CD1c-positive myeloid dendritic cell (primary cell): ENCODE measurements around the gene SKP2.

Experiments used
- DNase-seq: peaks from one replicate; pipeline ENCODE4 v3.0.0-alpha.2; 2016; ENCODE audit errors: extremely low spot score

SKP2 gene

GRCh38 chr5:36200513-36200912, 48.6 kb downstream of the SKP2 start:
- DNase-seq = no peak

GRCh38 chr5:36202521-36202961, 50.6 kb downstream of the SKP2 start:
- DNase-seq = no peak

- no peak for DNase-seq
These were observed 53.4 kb downstream of the SKP2 start for GRCh38 chr5:36205329-36205728.

- DNase-seq = no peak
These were observed 55.0 kb downstream of the SKP2 start for GRCh38 chr5:36206913-36207312.

GRCh38 chr5:36208786-36209185, 56.9 kb downstream of the SKP2 start:
- DNase-seq = no peak

DNA sequence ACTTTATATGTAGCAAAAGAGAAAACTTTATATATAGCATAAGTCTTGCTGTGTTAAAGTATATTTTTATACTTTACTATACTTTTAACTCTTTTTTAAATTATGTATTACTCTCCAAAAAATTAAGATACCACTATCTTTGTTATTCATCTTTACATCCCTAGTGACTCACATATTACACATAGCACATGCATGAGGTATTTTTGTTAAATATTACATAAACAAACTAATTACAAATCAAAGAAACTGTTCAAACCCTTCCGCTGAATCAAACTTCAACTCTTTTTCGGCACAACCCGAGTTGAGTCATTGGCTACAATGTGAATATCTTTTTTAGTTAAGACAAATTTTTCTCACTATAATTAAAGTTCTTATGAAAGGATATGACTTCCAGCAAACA, 57.8 kb downstream of the SKP2 start:
- no peak for DNase-seq

DNA sequence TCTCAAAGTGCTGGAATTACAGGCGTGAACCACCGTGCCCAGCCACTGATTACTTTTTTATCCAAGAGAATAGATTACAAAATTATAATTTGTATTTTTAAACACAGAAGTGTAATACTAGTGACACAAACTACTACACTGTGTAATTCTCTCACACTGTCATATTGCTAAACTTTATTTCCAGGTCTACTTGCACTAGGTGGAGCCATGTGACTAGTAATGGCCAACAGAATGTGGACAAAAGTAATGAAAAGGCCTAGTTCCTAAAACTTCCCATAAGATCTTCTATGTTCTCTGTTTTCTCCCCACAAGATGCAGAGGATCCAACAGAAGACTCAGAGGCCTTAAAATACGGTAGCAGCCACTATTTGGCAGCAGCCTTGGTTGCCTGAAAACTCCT, 62.5 kb downstream of the SKP2 start:
- no peak for DNase-seq

DNA sequence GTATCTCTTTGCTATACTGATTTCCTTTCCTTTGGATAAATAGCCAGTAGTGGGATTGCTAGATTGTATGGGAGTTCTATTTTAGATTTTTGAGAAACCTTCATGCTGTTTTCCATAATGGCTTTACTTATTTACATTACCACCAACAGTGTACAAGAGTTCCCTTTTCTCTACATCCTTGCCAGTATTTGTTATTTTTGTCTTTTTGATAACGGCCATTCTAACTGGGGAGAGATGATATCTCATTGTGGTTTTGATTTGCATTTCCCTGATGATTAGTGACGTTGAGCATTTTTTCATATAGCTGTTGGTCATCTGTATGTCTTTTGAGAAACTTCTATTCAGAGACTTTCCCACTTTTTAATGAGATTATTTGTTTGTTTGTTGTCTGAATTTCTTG, 64.0 kb downstream of the SKP2 start:
- DNase-seq = no peak

DNA sequence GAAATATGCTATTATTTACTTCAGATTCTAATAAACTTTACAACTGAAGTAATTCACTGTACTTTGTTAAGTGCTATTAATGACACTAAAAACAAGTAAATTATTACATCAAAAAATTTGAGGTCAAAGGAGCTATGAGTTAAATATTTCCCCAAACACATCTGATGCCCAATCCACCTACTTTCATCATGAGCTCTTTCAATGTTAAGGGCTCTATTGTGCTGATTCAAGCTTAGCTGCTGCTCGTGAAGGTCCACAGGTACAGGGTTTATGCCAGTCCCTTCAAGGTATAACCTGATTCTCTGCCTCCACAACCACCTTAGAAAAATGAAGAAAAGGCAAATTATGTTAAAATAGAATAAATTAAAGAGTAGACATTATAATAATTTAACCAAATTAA, 65.7 kb downstream of the SKP2 start:
- no peak for DNase-seq

- no peak for DNase-seq
These were observed 66.1 kb downstream of the SKP2 start for GRCh38 chr5:36217988-36218387.

GRCh38 chr5:36222620-36223019, 70.7 kb downstream of the SKP2 start:
- no peak for DNase-seq

GRCh38 chr5:36227046-36227445, 75.1 kb downstream of the SKP2 start:
- no peak for DNase-seq

DNA sequence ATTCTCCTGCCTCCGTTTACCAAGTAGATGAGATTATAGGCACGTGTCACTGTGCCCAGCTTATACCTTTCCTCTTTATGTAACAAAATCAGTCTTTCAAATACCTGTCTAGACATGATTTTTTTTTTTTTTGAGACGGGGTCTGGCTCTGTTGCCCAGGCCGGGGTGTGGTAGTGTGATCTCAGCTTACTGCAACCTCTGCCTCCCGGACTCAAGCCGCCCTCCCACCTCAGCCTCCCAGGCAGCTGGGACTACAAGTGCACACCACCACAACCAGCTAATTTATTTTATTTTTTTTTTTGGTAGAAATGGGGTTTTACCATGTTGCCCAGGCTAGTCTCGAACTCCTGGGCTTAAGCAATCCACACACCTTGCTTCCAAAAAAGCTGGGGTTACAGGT, 76.6 kb downstream of the SKP2 start:
- DNase-seq = no peak

- no peak for DNase-seq
These were observed 78.4 kb downstream of the SKP2 start for GRCh38 chr5:36230151-36230790.

DNA sequence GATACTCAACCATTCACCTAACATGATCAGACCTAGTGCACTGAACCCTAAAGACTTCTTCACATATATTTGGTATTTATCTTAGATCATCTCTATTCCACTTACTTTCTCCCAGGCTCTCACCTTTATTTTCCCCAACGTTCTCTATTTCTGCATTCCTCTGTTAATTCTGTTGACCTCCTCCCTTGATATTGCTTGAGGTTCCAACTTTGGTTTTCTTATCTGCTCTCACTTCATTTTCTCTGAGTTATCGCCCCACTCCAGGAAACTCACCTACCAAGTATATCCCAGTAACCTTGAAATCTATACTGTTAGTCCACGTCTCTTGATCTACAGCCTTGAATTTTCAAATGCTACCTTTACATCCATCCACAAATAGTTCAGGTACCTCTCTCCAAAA, 80.6 kb downstream of the SKP2 start:
- no peak for DNase-seq
